Smooth muscle cell of bladder (primary cell): ENCODE results near the gene CNTNAP3B. TPM values are rescaled to one million over a fixed set of nuclear protein-coding genes. Genes with fewer than 3 reads are reported as not detected.

Experiments used
- total RNA-seq: library from RNA; depleted of rRNA; stranded (reverse); fragments of >200 nt; gene quantifications from 2 replicates; pipeline ENCODE4 v1.2.3, GENCODE V29; 2014

CNTNAP3B gene
- total RNA-seq = 1.3 and 6.4 TPM in 2 replicates

DNA sequence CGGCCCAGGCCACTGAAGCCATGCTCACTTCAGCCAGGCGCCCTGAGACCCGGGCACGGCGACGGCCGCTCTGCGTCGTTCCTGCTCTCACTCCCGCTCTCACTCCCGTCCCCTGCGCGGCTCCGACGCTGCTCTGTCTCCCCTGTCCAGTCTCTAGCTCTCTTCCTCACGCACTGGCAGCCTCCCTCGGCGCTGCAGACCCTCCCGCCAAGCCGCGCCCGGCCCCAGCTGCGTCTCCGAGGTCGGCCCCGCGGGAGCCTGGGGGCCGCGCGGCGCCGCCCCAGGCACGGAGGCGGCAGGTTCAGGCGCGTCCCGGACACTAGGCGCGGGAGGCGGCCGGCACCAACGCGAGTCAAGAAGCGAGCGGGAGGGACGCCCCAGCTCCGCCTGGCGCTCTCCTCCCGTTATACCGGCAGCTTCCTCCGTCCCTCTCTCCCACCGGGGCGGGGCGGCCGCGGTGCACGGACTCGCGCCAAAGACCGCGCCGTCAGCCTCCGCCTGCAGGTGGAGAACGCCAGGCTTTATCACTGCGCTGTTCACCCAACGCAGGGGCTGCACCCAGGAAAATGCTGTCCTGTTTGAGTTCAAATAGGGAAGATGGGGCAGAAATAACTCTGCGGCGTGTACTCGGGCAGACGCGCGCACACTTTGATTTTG, at the start of gene CNTNAP3B:
Gene CNTNAP3B, minus strand, starts transcription at position 354 of the 657 bp plus-strand sequence. Its CDS starts 332 bp downstream, at position 22.

Other genes with a start within 250 kb of the CNTNAP3B start
- not detected in 2 replicates for gene SPATA31A6, start 54.2 kb upstream of the CNTNAP3B start, total RNA-seq